Measurements from ENCODE around the gene NFATC2. TPM values are rescaled to one million over a fixed set of nuclear protein-coding genes. Genes with fewer than 3 reads are reported as not detected.

NFATC2 gene
- total RNA-seq, 4 donors from 2014 or later, result 1.6 to 3.9 (median 2.8) TPM

- no peak for ATAC-seq
- Histone ChIP-seq H3K27ac (no peak overlapping the region), H3K36me3 (no peaks in the 10 kb centered on the region), H3K4me1 (peaks cover 37 to 43% of the 10 kb centered on the region in 2 donors), H3K9me3 (no peaks in the 10 kb centered on the region), H3K27me3 (no peaks in the 10 kb centered on the region), H3K4me3 (no peak overlapping the region)
- intact Hi-C loops (cut with DNase I; ENCODE audit: low total_unique reads), result no loop called here
- TF ChIP-seq CTCF (IDR thresholded peaks at IDR 0.05 in 4 of 5, conservative IDR thresholded peaks at IDR 0.05 in 1 of 5), result no peak
- DNase-seq, result no peak
- in situ Hi-C loops (cut with MboI; ENCODE audit: low sequenced_read_pairs in 4 of 4), result loop anchor here in 1 of 4 donors (10.0 kb wide), 1 partner anchor 113 kb away; no protein-coding TSS in a partner anchor
Observed at GRCh38 chr20:51452091-51452613, 90.4 kb downstream of the NFATC2 start.

GRCh38 chr20:51451484-51451883 lies 91.0 kb downstream of the NFATC2 start:
- TF ChIP-seq POLR2A (IDR thresholded peaks at IDR 0.05), result no peak
- H3K9me3 ChIP-seq, result no peaks in the 10 kb centered on the region
- intact Hi-C loops (cut with DNase I; ENCODE audit: low total_unique reads) (no loop called here), in situ Hi-C loops (cut with MboI; ENCODE audit: low sequenced_read_pairs in 4 of 4) (loop anchor here in 1 of 4 donors (10.0 kb wide), 1 partner anchor 113 kb away; no protein-coding TSS in a partner anchor)
- peaks cover 38 to 43% of the 10 kb centered on the region in 2 donors for H3K4me1 ChIP-seq
- H3K27me3 ChIP-seq, result no peaks in the 10 kb centered on the region
- H3K27ac ChIP-seq, result no peak overlapping the region
- ATAC-seq, result no peak
- DNase-seq, result no peak
- no peak overlapping the region for H3K4me3 ChIP-seq
- H3K36me3 ChIP-seq, result no peaks in the 10 kb centered on the region

GRCh38 chr20:51450984-51451383 lies 91.5 kb downstream of the NFATC2 start:
- Histone ChIP-seq H3K27me3 (no peaks in the 10 kb centered on the region), H3K27ac (peak overlapping the region in 2 of 4 donors; percentile 81 to 87), H3K4me1 (peaks cover 37 to 43% of the 10 kb centered on the region in 2 donors), H3K9me3 (no peaks in the 10 kb centered on the region), H3K36me3 (no peaks in the 10 kb centered on the region), H3K4me3 (no peak overlapping the region)
- ATAC-seq, result no peak
- intact Hi-C loops (cut with DNase I; ENCODE audit: low total_unique reads), result no loop called here
- in situ Hi-C loops (cut with MboI; ENCODE audit: low sequenced_read_pairs in 4 of 4), result loop anchor here in 1 of 4 donors (10.0 kb wide), 1 partner anchor 114 kb away; no protein-coding TSS in a partner anchor
- TF ChIP-seq CTCF (IDR thresholded peaks at IDR 0.05 in 4 of 5, conservative IDR thresholded peaks at IDR 0.05 in 1 of 5) (no peak), POLR2A (IDR thresholded peaks at IDR 0.05) (no peak)
- DNase-seq, result no peak

- H3K9me3 ChIP-seq, result no peaks in the 10 kb centered on the region
- ATAC-seq (no peak), DNase-seq (no peak)
- no peaks in the 10 kb centered on the region for H3K36me3 ChIP-seq
- no peak overlapping the region for H3K4me3 ChIP-seq
- in situ Hi-C loops (cut with MboI; ENCODE audit: low sequenced_read_pairs in 4 of 4), result loop anchor here in 1 of 4 donors (10.0 kb wide), 1 partner anchor 115 kb away; no protein-coding TSS in a partner anchor
- TF ChIP-seq CTCF (IDR thresholded peaks at IDR 0.05 in 4 of 5, conservative IDR thresholded peaks at IDR 0.05 in 1 of 5) (no peak), POLR2A (IDR thresholded peaks at IDR 0.05) (no peak)
- peak overlapping the region in 3 of 4 donors; percentile 76 to 87 (median 81) for H3K27ac ChIP-seq
- peaks cover 34 to 41% of the 10 kb centered on the region in 2 donors for H3K4me1 ChIP-seq
- intact Hi-C loops (cut with DNase I; ENCODE audit: low total_unique reads), result no loop called here
- H3K27me3 ChIP-seq, result no peaks in the 10 kb centered on the region
Observed at GRCh38 chr20:51450221-51450712, 92.3 kb downstream of the NFATC2 start.

GRCh38 chr20:51449498-51450220 lies 92.9 kb downstream of the NFATC2 start:
- no peaks in the 10 kb centered on the region for H3K27me3 ChIP-seq
- intact Hi-C loops (cut with DNase I; ENCODE audit: low total_unique reads) (loop anchor here (2.0 to 5.0 kb wide), 3 partner anchors 37 to 123 kb away; partner anchors contain the start of gene NFATC2), in situ Hi-C loops (cut with MboI; ENCODE audit: low sequenced_read_pairs in 4 of 4) (loop anchor here in 1 of 4 donors (10.0 kb wide), 1 partner anchor 115 kb away; no protein-coding TSS in a partner anchor)
- ATAC-seq, result peak in 1 of 2 donors; percentile 11
- no peaks in the 10 kb centered on the region for H3K9me3 ChIP-seq
- H3K4me1 ChIP-seq, result peaks cover 37 to 38% of the 10 kb centered on the region in 2 donors
- H3K4me3 ChIP-seq, result no peak overlapping the region
- no peaks in the 10 kb centered on the region for H3K36me3 ChIP-seq
- no peak for DNase-seq
- TF ChIP-seq POLR2A (IDR thresholded peaks at IDR 0.05) (no peak), CTCF (IDR thresholded peaks at IDR 0.05 in 4 of 5, conservative IDR thresholded peaks at IDR 0.05 in 1 of 5) (no peak)
- H3K27ac ChIP-seq, result peak overlapping the region; percentile 76 to 87 (median 82)
